Measurements from ENCODE around the gene RBM25. TPM values are rescaled to one million over a fixed set of nuclear protein-coding genes. Genes with fewer than 3 reads are reported as not detected.
A peak's percentile ranks its signal among the peaks of the same experiment; 100 is the strongest.

RBM25 gene
- total RNA-seq, 2 experiments from 2014 or later, result 157 to 161 TPM

GRCh38 chr14:73102806-73103497 is 44.6 kb downstream of the RBM25 start:
- H3K36me3 Mint-ChIP-seq (ENCODE audit: low read depth), result peaks cover 98% of the 10 kb centered on the region
- H3K36me3 ChIP-seq (ENCODE audit: insufficient read depth, low read length), result peaks cover 96% of the 10 kb centered on the region

GRCh38 chr14:73105050-73105449 is 46.7 kb downstream of the RBM25 start:
- Histone ChIP-seq H3K4me3 (ENCODE audit: low read length) (no peak overlapping the region), H3K27me3 (ENCODE audit: control insufficient read depth in 1 of 2, insufficient read depth in 2 of 2, low read length in 2 of 2) (no peaks in the 10 kb centered on the region), H3K27ac (ENCODE audit: low read depth in 1 of 2, low read length in 2 of 2) (no peak overlapping the region), H3K36me3 (ENCODE audit: insufficient read depth, low read length) (peaks cover 95% of the 10 kb centered on the region), H3K9me3 (ENCODE audit: control insufficient read depth in 1 of 2, insufficient read depth in 1 of 2, low read length in 2 of 2) (no peaks in the 10 kb centered on the region), H3K4me1 (ENCODE audit: insufficient read depth, low read length) (no peaks in the 10 kb centered on the region)
- POLR2A ChIA-PET, result interaction anchor here (1.4 kb wide), 1 partner anchor 46 kb away, joined by 4 read pairs; the partner anchor contains the start of gene RBM25
- peak overlapping the region; percentile 33 for H3K27ac Mint-ChIP-seq
- H3K36me3 Mint-ChIP-seq (ENCODE audit: low read depth), result peaks cover 93% of the 10 kb centered on the region
- no peak for TF ChIP-seq CTCF (IDR thresholded peaks at IDR 0.05)
- H3K4me3 Mint-ChIP-seq, result no peak overlapping the region
- CTCF ChIA-PET, result interaction anchor here (0.6 kb wide), 1 partner anchor 47 kb away, joined by 3 read pairs; the partner anchor contains the start of gene RBM25
- H3K9me3 Mint-ChIP-seq, result no peaks in the 10 kb centered on the region
- ATAC-seq (ENCODE audit: poor library complexity) (no peak), DNase-seq (no peak)
- peaks cover 3% of the 10 kb centered on the region for H3K4me1 Mint-ChIP-seq (ENCODE audit: low read depth)
- H3K27me3 Mint-ChIP-seq, result no peaks in the 10 kb centered on the region
- intact Hi-C loops (cut with DNase I, micrococcal nuclease), result no loop called here

More at GRCh38 chr14:73102806-73103497, 44.6 kb downstream of the RBM25 start:
- H3K4me1 Mint-ChIP-seq (ENCODE audit: low read depth), result peaks cover 8% of the 10 kb centered on the region
- intact Hi-C loops (cut with DNase I, micrococcal nuclease), result no loop called here
- ChIA-PET POLR2A (interaction anchor here (1.1 kb wide), 1 partner anchor 44 kb away, joined by 3 read pairs; the partner anchor contains the start of gene RBM25), CTCF (interaction anchor here (0.7 kb wide), 1 partner anchor 1668 kb away, joined by 6 read pairs; no protein-coding TSS in a partner anchor)
- H3K27ac Mint-ChIP-seq, result peak overlapping the region; percentile 42
- H3K4me3 ChIP-seq (ENCODE audit: low read length), result no peak overlapping the region
- H3K9me3 ChIP-seq (ENCODE audit: control insufficient read depth in 1 of 2, insufficient read depth in 1 of 2, low read length in 2 of 2), result no peaks in the 10 kb centered on the region
- DNase-seq (no peak), ATAC-seq (ENCODE audit: poor library complexity) (no peak)
- TF ChIP-seq CTCF (IDR thresholded peaks at IDR 0.05), result no peak
- no peaks in the 10 kb centered on the region for H3K4me1 ChIP-seq (ENCODE audit: insufficient read depth, low read length)
- H3K4me3 Mint-ChIP-seq, result no peak overlapping the region
- H3K9me3 Mint-ChIP-seq, result no peaks in the 10 kb centered on the region
- no peak overlapping the region for H3K27ac ChIP-seq (ENCODE audit: low read depth in 1 of 2, low read length in 2 of 2)
- no peaks in the 10 kb centered on the region for H3K27me3 ChIP-seq (ENCODE audit: control insufficient read depth in 1 of 2, insufficient read depth in 2 of 2, low read length in 2 of 2)
- H3K27me3 Mint-ChIP-seq, result no peaks in the 10 kb centered on the region

- no peaks in the 10 kb centered on the region for H3K27me3 Mint-ChIP-seq
- intact Hi-C loops (cut with DNase I, micrococcal nuclease), result no loop called here
- CTCF ChIA-PET, result no interaction called here
These were observed 47.4 kb downstream of the RBM25 start for GRCh38 chr14:73105727-73106126.

More at GRCh38 chr14:73105727-73106126, 47.4 kb downstream of the RBM25 start:
- Mint-ChIP-seq H3K4me1 (ENCODE audit: low read depth) (peaks cover 3% of the 10 kb centered on the region), H3K9me3 (no peaks in the 10 kb centered on the region), H3K4me3 (no peak overlapping the region), H3K27ac (no peak overlapping the region), H3K36me3 (ENCODE audit: low read depth) (peaks cover 93% of the 10 kb centered on the region)
- H3K27me3 ChIP-seq (ENCODE audit: control insufficient read depth in 1 of 2, insufficient read depth in 2 of 2, low read length in 2 of 2), result no peaks in the 10 kb centered on the region
- TF ChIP-seq CTCF (IDR thresholded peaks at IDR 0.05), result no peak
- no peaks in the 10 kb centered on the region for H3K4me1 ChIP-seq (ENCODE audit: insufficient read depth, low read length)
- no peaks in the 10 kb centered on the region for H3K9me3 ChIP-seq (ENCODE audit: control insufficient read depth in 1 of 2, insufficient read depth in 1 of 2, low read length in 2 of 2)
- no peak overlapping the region for H3K4me3 ChIP-seq (ENCODE audit: low read length)
- no peak overlapping the region for H3K27ac ChIP-seq (ENCODE audit: low read depth in 1 of 2, low read length in 2 of 2)
- peaks cover 94% of the 10 kb centered on the region for H3K36me3 ChIP-seq (ENCODE audit: insufficient read depth, low read length)
- POLR2A ChIA-PET, result no interaction called here
- no peak for ATAC-seq (ENCODE audit: poor library complexity)
- no peak for DNase-seq

Data from CD4-positive, alpha-beta T cell (primary cell).